GM19193 (cell line): ENCODE measurements around the gene TRHDE.

ENCODE experiments used
- POLR2A ChIP-seq: IDR thresholded peaks from 4 replicates; pipeline ENCODE4 v1.6.1; 2011; ENCODE audit not compliant: insufficient read depth, insufficient read length; ENCODE audit errors: extremely low read depth

The TRHDE gene

GRCh38 chr12:72442217-72442616, 170.0 kb downstream of the TRHDE start:
- TF ChIP-seq POLR2A, result no peak

GRCh38 chr12:72444125-72444524, 172.0 kb downstream of the TRHDE start:
- no peak for TF ChIP-seq POLR2A

- no peak for TF ChIP-seq POLR2A
Observed at GRCh38 chr12:72444566-72444965, 172.4 kb downstream of the TRHDE start.

- no peak for TF ChIP-seq POLR2A
Observed at GRCh38 chr12:72448089-72448488, 175.9 kb downstream of the TRHDE start.

- no peak for TF ChIP-seq POLR2A
Observed at GRCh38 chr12:72448805-72449204, 176.6 kb downstream of the TRHDE start.

GRCh38 chr12:72453066-72453465, 180.9 kb downstream of the TRHDE start:
- no peak for TF ChIP-seq POLR2A

GRCh38 chr12:72453550-72453949, 181.4 kb downstream of the TRHDE start:
- no peak for TF ChIP-seq POLR2A

GRCh38 chr12:72464471-72464870, 192.3 kb downstream of the TRHDE start:
- TF ChIP-seq POLR2A, result no peak

- TF ChIP-seq POLR2A, result no peak
Observed at GRCh38 chr12:72465155-72465554, 193.0 kb downstream of the TRHDE start.

- TF ChIP-seq POLR2A, result no peak
Observed at GRCh38 chr12:72465940-72466630, 193.9 kb downstream of the TRHDE start.

GRCh38 chr12:72467985-72468384, 195.8 kb downstream of the TRHDE start:
- no peak for TF ChIP-seq POLR2A

- no peak for TF ChIP-seq POLR2A
Observed at GRCh38 chr12:72468505-72468904, 196.3 kb downstream of the TRHDE start.

GRCh38 chr12:72471806-72472205, 199.6 kb downstream of the TRHDE start:
- TF ChIP-seq POLR2A, result no peak

GRCh38 chr12:72472350-72472749, 200.2 kb downstream of the TRHDE start:
- no peak for TF ChIP-seq POLR2A

GRCh38 chr12:72476301-72476700, 204.1 kb downstream of the TRHDE start:
- TF ChIP-seq POLR2A, result no peak

GRCh38 chr12:72485017-72485701, 213.0 kb downstream of the TRHDE start:
- TF ChIP-seq POLR2A, result no peak
